GM18499 (cell line): Measurements from ENCODE around the gene SLC11A1.

Experiments
- ATAC-seq: cut with Tn5 transposase; IDR thresholded peaks from one replicate; pipeline ENCODE4 v1.9.1; 2021; ENCODE audit warnings: moderate number of reproducible peaks; ENCODE audit not compliant: insufficient read depth, unreplicated experiment

SLC11A1 gene

GRCh38 chr2:218392459-218392858, 10.4 kb downstream of the SLC11A1 start:
- no peak for ATAC-seq

- ATAC-seq = no peak
Measured at GRCh38 chr2:218392891-218393462, 10.9 kb downstream of the SLC11A1 start.

- ATAC-seq = no peak
Measured at GRCh38 chr2:218393750-218394290, 11.7 kb downstream of the SLC11A1 start.

- no peak for ATAC-seq
Measured at GRCh38 chr2:218394298-218395089, 12.4 kb downstream of the SLC11A1 start.

- ATAC-seq = no peak
Measured at GRCh38 chr2:218395090-218395444, 13.0 kb downstream of the SLC11A1 start.

- ATAC-seq = no peak
Measured at GRCh38 chr2:218395456-218395825, 13.4 kb downstream of the SLC11A1 start.

GRCh38 chr2:218395826-218396687, 14.0 kb downstream of the SLC11A1 start:
- ATAC-seq = peak; percentile 29

- ATAC-seq = no peak
Measured at GRCh38 chr2:218396688-218397462, 14.8 kb downstream of the SLC11A1 start.

- no peak for ATAC-seq
Measured at GRCh38 chr2:218397463-218397819, 15.4 kb downstream of the SLC11A1 start.

- no peak for ATAC-seq
Measured at GRCh38 chr2:218397820-218398436, 15.9 kb downstream of the SLC11A1 start.

GRCh38 chr2:218398437-218399390, 16.6 kb downstream of the SLC11A1 start:
- no peak for ATAC-seq

GRCh38 chr2:218399391-218400166, 17.5 kb downstream of the SLC11A1 start, which contains the start of gene CTDSP1:
Gene CTDSP1, plus strand, starts transcription at chr2:218399868. Its CDS starts 223 bp downstream, at chr2:218400091.
- no peak for ATAC-seq

- no peak for ATAC-seq
Measured at GRCh38 chr2:218400167-218400929, 18.3 kb downstream of the SLC11A1 start.

- no peak for ATAC-seq
Measured at GRCh38 chr2:218400930-218401881, 19.1 kb downstream of the SLC11A1 start.

- no peak for ATAC-seq
Measured at GRCh38 chr2:218401890-218402289, 19.8 kb downstream of the SLC11A1 start.

GRCh38 chr2:218402491-218402901, 20.4 kb downstream of the SLC11A1 start:
- no peak for ATAC-seq
